AG04450 (cell line): ENCODE results near the gene PTPRD. TPM values are rescaled to one million over a fixed set of nuclear protein-coding genes. Genes with fewer than 3 reads are reported as not detected.

Source experiments
- CTCF ChIA-PET: fragments of 300-600, 350-600 bp; formaldehyde crosslinking; extraction: SDS; loops from one replicate; lab custom pipeline; 2022; ENCODE audit warnings: antibody characterized with exemption, inconsistent platforms; lab: Charles Lee
- POLR2A ChIA-PET: fragments of 350-600 bp; formaldehyde crosslinking; extraction: SDS; loops from one replicate; lab custom pipeline; 2021; ENCODE audit warnings: antibody characterized with exemption, inconsistent platforms; lab: Yijun Ruan, JAX
- DNase-seq: peaks from one replicate; pipeline ENCODE4 v3.0.0-alpha.2; 2011; ENCODE audit warnings: low read depth, low spot score
- H3K27ac ChIP-seq: one replicate; pipeline ENCODE4 v1.5.1; 2012; ENCODE audit warnings: low read depth, low read length, control low read depth
- H3K27me3 ChIP-seq: one replicate; pipeline ENCODE4 v1.6.0; 2012; ENCODE audit warnings: low read length; ENCODE audit not compliant: control insufficient read depth, insufficient read depth
- H3K4me3 ChIP-seq: 2 replicates; pipeline ENCODE4 v1.5.1; 2011; ENCODE audit warnings: mild to moderate bottlenecking, low read depth, low read length, control low read depth
- H3K9me3 ChIP-seq: 2 replicates; pipeline ENCODE4 v1.5.1; 2012; ENCODE audit warnings: low read length; ENCODE audit not compliant: control insufficient read depth, insufficient read depth
- polyA plus RNA-seq: library from polyadenylated mRNA; depleted of rRNA; stranded (reverse); fragments of >200 nt; gene quantifications from 2 replicates; pipeline ENCODE4 v1.2.3, GENCODE V29; 2011
- TF ChIP-seq, protein P1 (sequence below): IDR thresholded peaks from 2 replicates; pipeline ENCODE4 v1.5.1; 2011; ENCODE audit warnings: low read depth, low read length, control low read depth, inconsistent platforms

PTPRD gene
- polyA plus RNA-seq, 1 experiment: 0.19 TPM

DNA sequence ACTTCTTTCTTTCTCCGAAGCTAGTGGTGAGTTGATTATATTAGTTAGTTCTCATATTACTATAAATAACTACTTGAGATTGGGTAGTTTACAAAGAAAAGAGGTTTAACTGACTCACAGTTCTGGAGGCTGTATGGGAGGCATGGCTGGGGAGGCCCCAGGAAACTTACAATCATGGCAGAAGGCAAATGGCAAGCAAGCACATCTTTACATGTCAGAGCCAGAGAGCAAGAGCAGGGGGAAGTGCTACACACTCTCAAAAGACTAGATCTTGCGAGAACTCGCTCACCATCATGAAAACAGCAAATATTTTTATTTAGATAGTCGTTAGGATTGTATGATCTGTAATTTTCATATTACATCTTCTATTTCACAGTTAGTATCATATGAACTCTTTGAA lies 711.2 kb downstream of the PTPRD start:
- Histone ChIP-seq H3K27me3 (no peaks in the 10 kb centered on the region), H3K9me3 (no peaks in the 10 kb centered on the region), H3K27ac (no peak overlapping the region), H3K4me3 (no peak overlapping the region)
- CTCF ChIA-PET: interaction anchor here (1.8 kb wide), 1 partner anchor 41 kb away, joined by 3 read pairs; no protein-coding TSS in a partner anchor
- TF ChIP-seq, protein P1, sequence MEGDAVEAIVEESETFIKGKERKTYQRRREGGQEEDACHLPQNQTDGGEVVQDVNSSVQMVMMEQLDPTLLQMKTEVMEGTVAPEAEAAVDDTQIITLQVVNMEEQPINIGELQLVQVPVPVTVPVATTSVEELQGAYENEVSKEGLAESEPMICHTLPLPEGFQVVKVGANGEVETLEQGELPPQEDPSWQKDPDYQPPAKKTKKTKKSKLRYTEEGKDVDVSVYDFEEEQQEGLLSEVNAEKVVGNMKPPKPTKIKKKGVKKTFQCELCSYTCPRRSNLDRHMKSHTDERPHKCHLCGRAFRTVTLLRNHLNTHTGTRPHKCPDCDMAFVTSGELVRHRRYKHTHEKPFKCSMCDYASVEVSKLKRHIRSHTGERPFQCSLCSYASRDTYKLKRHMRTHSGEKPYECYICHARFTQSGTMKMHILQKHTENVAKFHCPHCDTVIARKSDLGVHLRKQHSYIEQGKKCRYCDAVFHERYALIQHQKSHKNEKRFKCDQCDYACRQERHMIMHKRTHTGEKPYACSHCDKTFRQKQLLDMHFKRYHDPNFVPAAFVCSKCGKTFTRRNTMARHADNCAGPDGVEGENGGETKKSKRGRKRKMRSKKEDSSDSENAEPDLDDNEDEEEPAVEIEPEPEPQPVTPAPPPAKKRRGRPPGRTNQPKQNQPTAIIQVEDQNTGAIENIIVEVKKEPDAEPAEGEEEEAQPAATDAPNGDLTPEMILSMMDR: no peak
- POLR2A ChIA-PET: no interaction called here
- DNase-seq: no peak

DNA sequence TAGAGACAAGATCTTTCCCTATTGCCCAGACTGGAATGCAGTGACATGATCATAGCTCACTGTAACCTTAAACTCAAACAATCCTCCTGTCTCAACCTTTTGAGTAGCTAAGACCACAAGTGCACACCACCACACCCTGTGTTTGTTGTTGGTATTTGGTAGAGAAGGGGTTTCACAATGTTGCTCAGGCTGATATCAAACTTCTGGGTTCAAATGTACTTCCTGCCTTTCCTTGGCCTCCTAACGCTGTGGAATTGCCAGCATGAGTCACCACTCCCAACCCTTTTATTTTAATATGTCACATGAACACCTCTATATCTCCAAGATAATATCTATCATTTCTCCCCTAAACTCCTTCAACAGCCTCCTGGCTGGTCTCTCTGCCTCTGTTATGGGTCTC lies 719.0 kb downstream of the PTPRD start:
- no peak overlapping the region for H3K27ac ChIP-seq
- ChIA-PET CTCF (no interaction called here), POLR2A (no interaction called here)
- DNase-seq: no peak
- no peak overlapping the region for H3K4me3 ChIP-seq
- TF ChIP-seq, protein P1: no peak
- no peaks in the 10 kb centered on the region for H3K27me3 ChIP-seq
- peaks cover 4% of the 10 kb centered on the region for H3K9me3 ChIP-seq

- POLR2A ChIA-PET: no interaction called here
- TF ChIP-seq, protein P1: no peak
Observed at GRCh38 chr9:9892217-9892616, 720.6 kb downstream of the PTPRD start.

GRCh38 chr9:9881692-9882091 lies 731.1 kb downstream of the PTPRD start:
- ChIA-PET CTCF (no interaction called here), POLR2A (no interaction called here)
- no peak for DNase-seq
- Histone ChIP-seq H3K27ac (no peak overlapping the region), H3K27me3 (no peaks in the 10 kb centered on the region), H3K9me3 (peaks cover 4% of the 10 kb centered on the region), H3K4me3 (no peak overlapping the region)
- TF ChIP-seq, protein P1: no peak

More at GRCh38 chr9:9892217-9892616, 720.6 kb downstream of the PTPRD start:
- H3K9me3 ChIP-seq: peaks cover 4% of the 10 kb centered on the region
- H3K27me3 ChIP-seq: no peaks in the 10 kb centered on the region
- no peak overlapping the region for H3K4me3 ChIP-seq
- CTCF ChIA-PET: interaction anchor here (0.9 kb wide), 1 partner anchor 51 kb away, joined by 3 read pairs; no protein-coding TSS in a partner anchor
- no peak for DNase-seq
- H3K27ac ChIP-seq: no peak overlapping the region

GRCh38 chr9:9874270-9874669 lies 738.5 kb downstream of the PTPRD start:
- Histone ChIP-seq H3K27me3 (no peaks in the 10 kb centered on the region), H3K4me3 (no peak overlapping the region), H3K9me3 (peaks cover 7% of the 10 kb centered on the region), H3K27ac (no peak overlapping the region)
- no peak for DNase-seq
- ChIA-PET POLR2A (no interaction called here), CTCF (no interaction called here)
- TF ChIP-seq, protein P1: no peak
